HUES48 (cell line): ENCODE results near the gene MAN1C1.
A peak's percentile ranks its signal among the peaks of the same experiment; 100 is the strongest.

Experiments used
- H3K27ac ChIP-seq: one replicate; pipeline ENCODE4 v1.7.0; 2013; ENCODE audit warnings: low read depth, low read length, inconsistent platforms
- H3K27me3 ChIP-seq: 2 replicates; pipeline ENCODE4 v1.6.1; 2013; ENCODE audit warnings: mild to moderate bottlenecking, low read length; ENCODE audit not compliant: control insufficient read depth, insufficient read depth
- H3K36me3 ChIP-seq: 2 replicates; pipeline ENCODE4 v1.6.1; 2013; ENCODE audit warnings: low read length; ENCODE audit not compliant: control insufficient read depth, insufficient read depth
- H3K4me1 ChIP-seq: 2 replicates; pipeline ENCODE4 v1.6.1; 2013; ENCODE audit warnings: mild to moderate bottlenecking, low read length; ENCODE audit not compliant: control insufficient read depth, insufficient read depth
- H3K4me3 ChIP-seq: 2 replicates; pipeline ENCODE4 v1.5.1; 2013; ENCODE audit warnings: mild to moderate bottlenecking, low read depth, low read length
- H3K9ac ChIP-seq: 2 replicates; pipeline ENCODE4 v1.6.1; 2013; ENCODE audit warnings: mild to moderate bottlenecking, low read depth, low read length, moderate library complexity
- H3K9me3 ChIP-seq: 2 replicates; pipeline ENCODE4 v1.6.1; 2013; ENCODE audit warnings: low read length; ENCODE audit not compliant: control insufficient read depth, insufficient read depth

Gene MAN1C1

DNA sequence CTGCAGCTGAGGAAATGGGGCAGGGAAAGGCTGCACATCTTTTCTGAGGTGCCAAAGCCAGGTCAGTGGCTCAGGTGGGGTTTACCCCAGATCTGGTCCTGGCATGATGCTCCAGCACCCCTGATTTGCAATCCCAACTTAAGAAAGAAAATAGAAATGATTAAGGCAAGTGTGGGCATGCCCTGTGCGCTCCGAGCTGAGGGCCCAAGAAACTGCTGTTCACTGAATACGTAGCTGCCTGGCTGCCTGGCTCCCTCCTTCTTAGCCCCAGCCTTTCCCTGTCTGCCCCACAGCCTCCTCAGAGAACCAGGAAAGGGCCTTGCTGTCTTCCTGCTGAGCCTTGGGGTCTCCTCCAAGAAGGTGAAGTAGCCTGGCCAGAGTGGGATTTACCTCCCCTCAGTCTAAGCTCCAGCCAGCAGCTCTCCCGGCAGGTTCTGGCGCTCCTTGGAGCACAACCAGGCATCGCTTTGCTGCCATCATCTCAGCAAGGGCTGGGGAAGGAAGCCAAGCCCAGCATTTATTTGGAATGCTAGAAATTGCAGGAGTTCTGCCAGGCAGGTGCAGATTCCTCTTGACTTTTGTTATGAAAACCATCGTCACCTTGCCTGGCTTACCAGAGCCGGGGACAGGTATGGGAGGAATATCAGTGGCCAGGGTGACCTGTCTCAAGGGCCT is 132.1 kb downstream of the MAN1C1 start:
- H3K4me1 ChIP-seq: peaks cover 33% of the 10 kb centered on the region
- H3K27me3 ChIP-seq: no peaks in the 10 kb centered on the region
- 0 out of 2 replicates have a peak overlapping the region, but pooled peaks have one; percentile 23 for H3K9ac ChIP-seq
- no peaks in the 10 kb centered on the region for H3K36me3 ChIP-seq
- H3K4me3 ChIP-seq: no peak overlapping the region
- H3K27ac ChIP-seq: no peak overlapping the region
- no peaks in the 10 kb centered on the region for H3K9me3 ChIP-seq

- Histone ChIP-seq H3K27me3 (no peaks in the 10 kb centered on the region), H3K27ac (no peak overlapping the region), H3K9ac (no peak overlapping the region), H3K9me3 (no peaks in the 10 kb centered on the region), H3K4me1 (peaks cover 26% of the 10 kb centered on the region), H3K4me3 (no peak overlapping the region), H3K36me3 (no peaks in the 10 kb centered on the region)
Observed at GRCh38 chr1:25750923-25751605, 134.5 kb downstream of the MAN1C1 start.

- H3K36me3 ChIP-seq: no peaks in the 10 kb centered on the region
- no peaks in the 10 kb centered on the region for H3K9me3 ChIP-seq
- no peak overlapping the region for H3K9ac ChIP-seq
- no peaks in the 10 kb centered on the region for H3K27me3 ChIP-seq
- H3K27ac ChIP-seq: no peak overlapping the region
- H3K4me3 ChIP-seq: no peak overlapping the region
- H3K4me1 ChIP-seq: peaks cover 21% of the 10 kb centered on the region
Observed at GRCh38 chr1:25754470-25755181, 138.0 kb downstream of the MAN1C1 start.

DNA sequence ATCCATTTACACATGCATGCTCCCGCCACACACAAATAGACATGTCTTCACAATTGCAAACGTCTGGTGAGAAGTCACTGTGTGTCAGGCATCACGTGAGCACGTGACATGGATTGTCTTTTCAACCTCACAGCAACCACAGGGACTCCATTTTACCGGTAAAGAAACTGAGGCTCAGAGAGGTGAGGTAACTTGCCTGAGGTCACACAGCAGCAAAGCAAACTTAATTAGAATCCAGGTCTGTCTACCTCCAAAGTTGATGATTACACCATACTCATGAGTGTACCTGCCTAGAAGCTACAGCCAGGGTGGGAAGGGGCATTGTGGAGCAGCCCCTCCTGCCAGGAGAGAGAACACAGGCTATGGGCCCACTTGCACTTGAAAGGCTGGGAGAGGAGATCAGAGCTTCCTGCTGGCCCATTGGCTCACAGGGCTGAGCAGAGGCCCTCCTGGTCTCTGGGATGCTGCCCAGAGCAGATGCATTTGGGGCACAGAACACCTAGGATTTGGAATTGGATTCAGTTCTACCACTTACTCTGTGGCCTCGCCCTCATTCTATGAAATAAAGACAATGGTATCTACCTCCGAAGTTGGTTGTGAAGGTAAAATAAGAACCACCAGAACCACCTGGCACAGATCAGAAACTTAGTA is 139.0 kb downstream of the MAN1C1 start:
- Histone ChIP-seq H3K36me3 (no peaks in the 10 kb centered on the region), H3K27me3 (no peaks in the 10 kb centered on the region), H3K4me1 (peaks cover 21% of the 10 kb centered on the region), H3K27ac (no peak overlapping the region), H3K9ac (no peak overlapping the region), H3K9me3 (no peaks in the 10 kb centered on the region), H3K4me3 (no peak overlapping the region)

- H3K27ac ChIP-seq: no peak overlapping the region
- H3K27me3 ChIP-seq: no peaks in the 10 kb centered on the region
- H3K9me3 ChIP-seq: no peaks in the 10 kb centered on the region
- H3K9ac ChIP-seq: no peak overlapping the region
- H3K4me3 ChIP-seq: no peak overlapping the region
- H3K4me1 ChIP-seq: peaks cover 21% of the 10 kb centered on the region
- H3K36me3 ChIP-seq: no peaks in the 10 kb centered on the region
Observed at GRCh38 chr1:25756215-25756614, 139.6 kb downstream of the MAN1C1 start.

DNA sequence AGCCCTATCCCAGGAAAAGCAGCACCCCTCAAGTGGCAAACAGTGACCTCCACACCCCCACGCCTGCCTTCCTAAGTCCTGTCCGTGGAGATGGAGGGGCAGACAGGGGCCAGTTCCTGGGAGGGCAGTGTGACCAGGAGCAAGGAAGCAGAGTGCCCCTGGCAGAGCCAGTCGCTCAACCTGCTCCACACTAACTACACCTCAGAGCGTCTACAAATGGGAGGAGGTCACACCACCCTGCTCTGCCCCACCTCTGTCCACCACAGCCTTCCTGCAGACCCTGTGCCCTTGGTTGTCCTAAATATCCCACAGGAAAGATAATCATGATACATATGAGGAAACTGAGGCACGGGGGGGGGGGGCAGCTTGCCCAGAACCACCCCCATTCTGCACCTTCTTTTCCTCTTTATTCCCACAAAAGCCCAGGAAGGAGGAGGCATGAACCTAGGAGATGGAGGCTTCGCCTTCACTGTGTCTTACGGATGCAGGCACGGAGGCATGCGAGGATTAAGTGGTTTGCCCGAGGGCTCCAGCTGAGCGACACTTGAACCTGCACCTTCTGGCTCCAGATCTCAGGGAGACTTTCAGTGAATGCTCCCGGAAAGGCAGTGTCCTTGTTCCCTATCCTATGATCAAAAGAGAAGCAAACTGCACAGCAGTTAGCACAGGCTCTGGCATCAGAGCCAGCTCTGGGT is 140.7 kb downstream of the MAN1C1 start:
- Histone ChIP-seq H3K27ac (peak overlapping the region; percentile 39), H3K27me3 (no peaks in the 10 kb centered on the region), H3K4me3 (no peak overlapping the region), H3K36me3 (no peaks in the 10 kb centered on the region), H3K9ac (no peak overlapping the region), H3K4me1 (peaks cover 21% of the 10 kb centered on the region), H3K9me3 (no peaks in the 10 kb centered on the region)

GRCh38 chr1:25757846-25758185 is 141.2 kb downstream of the MAN1C1 start:
- peaks cover 21% of the 10 kb centered on the region for H3K4me1 ChIP-seq
- H3K36me3 ChIP-seq: no peaks in the 10 kb centered on the region
- H3K4me3 ChIP-seq: no peak overlapping the region
- peak overlapping the region; percentile 39 for H3K27ac ChIP-seq
- H3K9me3 ChIP-seq: no peaks in the 10 kb centered on the region
- H3K27me3 ChIP-seq: no peaks in the 10 kb centered on the region
- no peak overlapping the region for H3K9ac ChIP-seq

GRCh38 chr1:25758466-25759070 is 142.0 kb downstream of the MAN1C1 start:
- H3K36me3 ChIP-seq: no peaks in the 10 kb centered on the region
- peaks cover 21% of the 10 kb centered on the region for H3K4me1 ChIP-seq
- no peaks in the 10 kb centered on the region for H3K9me3 ChIP-seq
- H3K4me3 ChIP-seq: no peak overlapping the region
- H3K9ac ChIP-seq: no peak overlapping the region
- H3K27ac ChIP-seq: no peak overlapping the region
- H3K27me3 ChIP-seq: no peaks in the 10 kb centered on the region

- Histone ChIP-seq H3K9ac (no peak overlapping the region), H3K27ac (no peak overlapping the region), H3K9me3 (no peaks in the 10 kb centered on the region), H3K4me3 (no peak overlapping the region), H3K36me3 (no peaks in the 10 kb centered on the region), H3K27me3 (no peaks in the 10 kb centered on the region), H3K4me1 (peaks cover 21% of the 10 kb centered on the region)
Observed at GRCh38 chr1:25760122-25760719, 143.6 kb downstream of the MAN1C1 start.

- Histone ChIP-seq H3K4me1 (peaks cover 23% of the 10 kb centered on the region), H3K9me3 (no peaks in the 10 kb centered on the region), H3K27ac (no peak overlapping the region), H3K36me3 (no peaks in the 10 kb centered on the region), H3K4me3 (no peak overlapping the region), H3K9ac (no peak overlapping the region), H3K27me3 (no peaks in the 10 kb centered on the region)
Observed at GRCh38 chr1:25760871-25761270, 144.3 kb downstream of the MAN1C1 start.
